Transverse colon (tissue), 4 donors: Measurements from ENCODE around the gene WDR6.

Source experiments
- POLR2A ChIP-seq: fragments of 450-650 bp; IDR thresholded peaks from one replicate; pipeline ENCODE4 v1.6.1; 2016; ENCODE audit warnings: antibody characterized with exemption, mild to moderate bottlenecking, moderate library complexity
- POLR2AphosphoS5 ChIP-seq, 3 donors: sonication (generic); formaldehyde crosslinking; IDR thresholded peaks; one replicate each; pipeline ENCODE4 v1.6.1; 2016; ENCODE audit warnings: antibody characterized with exemption in 3 of 3
- TF ChIP-seq, protein P1 (sequence below), 5 experiments: fragments of 200-600 bp in 3 of 5; fragments of 450-650 bp in 2 of 5; sonication (generic) in 3 of 5; IDR thresholded peaks; 1 replicate in 2 of 5; 2 replicates in 3 of 5; pipeline ENCODE4 v1.5.1; 2016 to 2017; ENCODE audit warnings: antibody characterized with exemption in 5 of 5, inconsistent platforms in 3 of 5, mild to moderate bottlenecking in 2 of 5, moderate library complexity in 1 of 5

DNA sequence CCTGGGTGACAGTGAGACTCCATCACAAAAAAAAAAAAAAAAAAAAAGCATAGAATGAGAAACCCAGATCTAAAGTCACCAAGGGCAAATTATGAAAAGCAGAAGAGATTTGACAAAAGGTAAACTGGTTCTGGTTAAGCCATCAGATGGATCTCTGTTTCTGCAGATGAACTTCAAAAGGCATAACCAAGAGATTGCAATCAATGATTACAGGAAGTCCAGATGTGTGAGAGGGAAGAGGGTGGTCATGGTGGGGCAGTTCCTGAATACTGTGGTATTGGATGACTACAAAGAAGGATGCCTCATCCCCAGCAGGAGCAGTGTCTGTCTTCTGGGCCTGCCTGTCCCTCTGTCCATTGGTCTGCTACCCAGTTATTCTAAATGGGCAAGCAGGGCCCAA lies 13.4 kb upstream of the WDR6 start:
- TF ChIP-seq POLR2AphosphoS5 (IDR thresholded peaks at IDR 0.05) (no peak), POLR2A (no peak)
- TF ChIP-seq, protein P1, sequence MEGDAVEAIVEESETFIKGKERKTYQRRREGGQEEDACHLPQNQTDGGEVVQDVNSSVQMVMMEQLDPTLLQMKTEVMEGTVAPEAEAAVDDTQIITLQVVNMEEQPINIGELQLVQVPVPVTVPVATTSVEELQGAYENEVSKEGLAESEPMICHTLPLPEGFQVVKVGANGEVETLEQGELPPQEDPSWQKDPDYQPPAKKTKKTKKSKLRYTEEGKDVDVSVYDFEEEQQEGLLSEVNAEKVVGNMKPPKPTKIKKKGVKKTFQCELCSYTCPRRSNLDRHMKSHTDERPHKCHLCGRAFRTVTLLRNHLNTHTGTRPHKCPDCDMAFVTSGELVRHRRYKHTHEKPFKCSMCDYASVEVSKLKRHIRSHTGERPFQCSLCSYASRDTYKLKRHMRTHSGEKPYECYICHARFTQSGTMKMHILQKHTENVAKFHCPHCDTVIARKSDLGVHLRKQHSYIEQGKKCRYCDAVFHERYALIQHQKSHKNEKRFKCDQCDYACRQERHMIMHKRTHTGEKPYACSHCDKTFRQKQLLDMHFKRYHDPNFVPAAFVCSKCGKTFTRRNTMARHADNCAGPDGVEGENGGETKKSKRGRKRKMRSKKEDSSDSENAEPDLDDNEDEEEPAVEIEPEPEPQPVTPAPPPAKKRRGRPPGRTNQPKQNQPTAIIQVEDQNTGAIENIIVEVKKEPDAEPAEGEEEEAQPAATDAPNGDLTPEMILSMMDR (IDR thresholded peaks at IDR 0.05) = no peak
